GM19043 (cell line): ENCODE measurements around the gene SHLD2.
"Not testable (repeated sequence)": the region's sequence is repeated elsewhere in the genome, so short reads cannot be mapped to it uniquely, and the experiment has no call there.

Experiments
- ATAC-seq: cut with Tn5 transposase; IDR thresholded peaks from one replicate; pipeline ENCODE4 v1.9.1; 2021; ENCODE audit warnings: low read depth; ENCODE audit not compliant: unreplicated experiment

Gene SHLD2, protein sequence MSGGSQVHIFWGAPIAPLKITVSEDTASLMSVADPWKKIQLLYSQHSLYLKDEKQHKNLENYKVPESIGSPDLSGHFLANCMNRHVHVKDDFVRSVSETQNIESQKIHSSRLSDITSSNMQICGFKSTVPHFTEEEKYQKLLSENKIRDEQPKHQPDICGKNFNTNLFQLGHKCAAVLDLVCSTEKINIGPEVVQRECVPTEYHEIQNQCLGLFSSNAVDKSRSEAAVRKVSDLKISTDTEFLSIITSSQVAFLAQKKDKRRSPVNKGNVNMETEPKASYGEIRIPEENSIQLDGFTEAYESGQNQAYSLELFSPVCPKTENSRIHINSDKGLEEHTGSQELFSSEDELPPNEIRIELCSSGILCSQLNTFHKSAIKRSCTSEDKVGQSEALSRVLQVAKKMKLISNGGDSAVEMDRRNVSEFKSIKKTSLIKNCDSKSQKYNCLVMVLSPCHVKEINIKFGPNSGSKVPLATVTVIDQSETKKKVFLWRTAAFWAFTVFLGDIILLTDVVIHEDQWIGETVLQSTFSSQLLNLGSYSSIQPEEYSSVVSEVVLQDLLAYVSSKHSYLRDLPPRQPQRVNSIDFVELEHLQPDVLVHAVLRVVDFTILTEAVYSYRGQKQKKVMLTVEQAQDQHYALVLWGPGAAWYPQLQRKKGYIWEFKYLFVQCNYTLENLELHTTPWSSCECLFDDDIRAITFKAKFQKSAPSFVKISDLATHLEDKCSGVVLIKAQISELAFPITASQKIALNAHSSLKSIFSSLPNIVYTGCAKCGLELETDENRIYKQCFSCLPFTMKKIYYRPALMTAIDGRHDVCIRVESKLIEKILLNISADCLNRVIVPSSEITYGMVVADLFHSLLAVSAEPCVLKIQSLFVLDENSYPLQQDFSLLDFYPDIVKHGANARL

GRCh38 chr10:87094373-87095235 lies at the start of gene SHLD2, which contains the start of gene GLUD1:
Gene SHLD2 (plus strand): TSS chr10:87095206. CDS start chr10:87151355, 56,149 bp downstream.
Gene GLUD1 (minus strand): TSS chr10:87094843. CDS start chr10:87094769, 74 bp downstream.
- ATAC-seq: peak; percentile 57

DNA sequence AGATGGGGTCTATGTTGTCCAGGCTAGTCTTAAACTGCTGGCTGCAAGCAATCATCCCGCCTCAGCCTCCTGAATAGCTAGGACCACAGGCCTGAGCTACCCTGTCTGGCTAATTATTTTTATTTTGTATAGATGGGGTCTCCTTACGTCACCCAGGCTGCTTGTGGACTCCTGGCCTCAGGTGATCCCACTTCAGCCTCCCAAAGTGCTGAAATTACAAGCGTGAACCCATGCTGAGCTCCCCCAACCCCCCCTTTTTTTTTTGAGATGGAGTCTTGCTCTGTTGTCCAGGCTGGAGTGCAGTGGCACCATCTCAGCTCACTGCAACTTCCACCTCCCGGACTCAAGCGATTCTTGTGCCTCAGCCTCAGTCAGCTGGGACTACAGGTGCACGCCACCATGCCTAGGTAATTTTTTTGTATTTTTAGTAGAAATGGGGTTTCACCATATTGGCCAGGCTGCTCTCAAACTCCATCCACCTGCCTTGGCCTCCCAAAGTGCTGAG lies 49.5 kb upstream of the SHLD2 start:
- ATAC-seq: no peak

DNA sequence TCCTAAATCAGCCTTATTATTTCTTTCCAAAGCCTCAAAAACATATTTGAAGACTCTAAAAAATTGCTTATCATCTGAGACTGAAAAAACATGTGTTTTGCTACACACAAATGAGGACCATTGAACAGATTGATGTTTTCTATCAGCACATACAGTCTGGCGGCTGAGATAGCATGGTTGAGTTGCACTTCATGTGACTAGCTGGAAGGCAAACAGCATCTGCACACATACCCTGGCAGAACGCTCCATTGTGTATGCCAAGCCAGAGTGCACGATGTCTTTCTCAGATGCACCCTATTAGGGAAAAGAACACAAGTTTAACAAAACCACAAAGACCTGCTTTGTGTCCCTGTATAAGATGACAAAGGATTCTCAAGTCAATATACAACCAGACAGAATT lies 41.9 kb upstream of the SHLD2 start:
- no peak for ATAC-seq

- ATAC-seq: no peak
These were observed 41.3 kb upstream of the SHLD2 start for GRCh38 chr10:87053577-87054181.

- no peak for ATAC-seq
These were observed 40.4 kb upstream of the SHLD2 start for GRCh38 chr10:87054373-87055295.

- no peak for ATAC-seq
These were observed 36.8 kb upstream of the SHLD2 start for GRCh38 chr10:87058171-87058570.

- no peak for ATAC-seq
These were observed 35.6 kb upstream of the SHLD2 start for GRCh38 chr10:87059401-87059800.

DNA sequence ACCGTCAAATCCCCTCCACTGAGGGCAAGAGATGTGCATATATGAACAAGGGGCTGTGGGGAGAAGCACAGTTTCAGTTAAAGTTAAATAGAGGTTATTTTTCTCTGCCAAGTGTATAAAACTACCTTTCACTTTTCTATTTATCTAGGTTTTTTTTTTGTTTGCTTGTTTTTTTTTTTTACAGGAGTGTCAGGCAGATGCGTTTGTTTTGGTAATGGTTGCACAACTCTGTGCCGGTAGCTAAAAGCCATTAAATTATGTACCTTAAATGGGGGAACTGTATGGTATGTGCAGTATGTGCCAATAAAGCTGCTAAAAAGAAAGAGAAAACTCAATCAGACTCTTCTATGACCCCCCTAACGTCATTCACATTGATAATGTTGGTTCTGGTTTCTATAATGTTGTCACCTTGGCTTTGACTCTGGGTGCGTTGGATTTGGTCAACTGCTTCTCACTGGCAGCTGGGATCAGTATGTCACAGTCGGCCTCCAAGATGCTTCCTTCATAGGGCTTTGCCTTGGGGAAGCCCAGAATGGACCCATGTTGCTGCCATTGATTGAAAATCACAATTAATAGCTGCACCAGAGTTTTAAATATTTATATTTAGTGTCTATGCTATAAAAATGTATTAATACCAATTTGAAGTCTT lies 34.6 kb upstream of the SHLD2 start:
- ATAC-seq: no peak

DNA sequence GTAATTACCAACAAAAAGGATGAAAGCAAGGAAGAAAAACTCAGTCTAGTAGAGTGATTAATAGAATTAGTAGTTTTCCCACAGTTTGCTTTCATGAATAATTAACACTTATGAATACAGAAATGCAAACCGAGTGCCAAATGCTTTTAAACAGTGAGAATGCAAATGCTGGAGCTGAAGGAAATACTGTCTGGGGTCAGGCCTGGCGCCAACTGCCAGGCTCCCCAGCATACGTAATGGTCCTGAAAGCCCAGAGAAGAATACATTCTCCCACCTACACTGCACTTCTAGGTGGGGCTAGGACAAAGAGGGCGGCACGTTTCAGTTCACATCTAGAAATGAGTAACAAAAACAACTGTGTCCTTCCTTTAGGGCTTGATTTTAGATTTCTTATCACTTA lies 30.4 kb upstream of the SHLD2 start:
- ATAC-seq: no peak

- ATAC-seq: no peak
These were observed 28.8 kb upstream of the SHLD2 start for GRCh38 chr10:87066178-87066577.

GRCh38 chr10:87066865-87067264 lies 28.1 kb upstream of the SHLD2 start:
- no peak for ATAC-seq

GRCh38 chr10:87068281-87068680 lies 26.7 kb upstream of the SHLD2 start:
- no peak for ATAC-seq

GRCh38 chr10:87072449-87072848 lies 22.6 kb upstream of the SHLD2 start:
- no peak for ATAC-seq

DNA sequence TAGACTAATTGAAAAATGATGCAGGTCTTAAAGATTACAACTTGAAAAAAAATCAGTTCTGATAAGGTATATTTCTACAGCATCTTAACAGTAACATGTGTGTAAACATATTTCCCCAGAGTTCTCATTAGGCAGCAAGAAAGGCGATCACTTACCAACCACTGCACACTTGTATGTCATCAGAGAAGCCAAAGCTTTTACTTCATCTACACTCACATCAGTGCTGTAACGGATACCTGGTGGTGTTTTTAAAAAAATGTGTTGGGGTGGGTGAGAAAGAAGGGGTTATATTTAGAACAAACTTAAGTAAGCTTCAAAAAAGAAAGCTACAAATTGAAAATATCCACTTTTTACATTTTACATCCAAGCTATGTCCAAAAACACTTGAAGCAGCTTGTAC lies 18.6 kb upstream of the SHLD2 start:
- ATAC-seq: not testable (repeated sequence)

DNA sequence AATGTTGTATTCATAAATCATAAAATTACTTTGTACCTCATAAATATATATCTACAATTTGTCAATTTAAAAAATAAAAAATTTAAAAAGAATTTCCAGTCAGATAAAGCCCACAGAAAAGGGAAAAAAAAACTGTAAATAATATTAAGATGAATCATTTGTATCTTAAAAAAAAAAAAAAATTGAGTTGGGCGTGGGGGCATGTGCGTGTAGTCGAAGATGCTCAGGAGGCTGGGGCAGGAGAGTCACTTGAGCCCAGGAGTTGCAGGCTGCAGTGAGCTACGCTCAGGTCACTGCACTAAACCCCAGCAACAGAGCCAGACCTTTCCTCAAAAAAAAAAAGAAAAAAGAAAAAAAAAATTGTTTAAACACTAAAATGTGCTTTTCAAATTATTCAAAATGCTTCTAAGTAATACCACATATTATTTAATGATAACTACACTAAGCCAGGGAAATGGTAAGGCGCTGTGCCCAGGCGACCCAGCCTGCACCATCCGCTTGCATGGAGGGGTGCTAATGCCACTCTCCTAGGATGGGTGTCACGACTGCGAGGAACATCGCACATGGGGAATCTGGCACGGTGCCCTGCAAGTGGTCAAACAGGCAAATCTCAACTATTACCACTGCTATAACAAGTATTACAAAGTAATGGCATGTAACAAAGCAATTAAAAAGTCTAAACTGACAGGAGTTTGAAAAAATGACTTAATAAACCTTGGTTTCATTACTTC lies 15.7 kb upstream of the SHLD2 start:
- no peak for ATAC-seq

DNA sequence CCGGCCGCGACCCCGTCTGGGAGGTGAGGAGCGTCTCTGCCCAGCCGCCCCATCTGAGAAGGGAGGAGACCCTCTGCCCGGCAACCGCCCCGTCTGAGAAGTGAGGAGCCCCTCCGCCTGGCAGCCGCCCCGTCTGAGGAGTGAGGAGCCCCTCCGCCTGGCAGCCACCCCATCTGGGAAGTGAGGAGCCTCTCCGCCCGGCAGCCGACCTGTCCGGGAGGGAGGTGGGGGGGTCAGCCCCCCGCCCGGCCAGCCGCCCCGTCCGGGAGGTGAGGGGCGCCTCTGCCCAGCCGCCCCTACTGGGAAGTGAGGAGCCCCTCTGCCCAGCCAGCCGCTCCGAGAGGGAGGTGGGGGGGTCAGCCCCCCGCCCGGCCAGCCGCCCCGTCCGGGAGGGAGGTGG lies 14.4 kb upstream of the SHLD2 start:
- not testable (repeated sequence) for ATAC-seq

DNA sequence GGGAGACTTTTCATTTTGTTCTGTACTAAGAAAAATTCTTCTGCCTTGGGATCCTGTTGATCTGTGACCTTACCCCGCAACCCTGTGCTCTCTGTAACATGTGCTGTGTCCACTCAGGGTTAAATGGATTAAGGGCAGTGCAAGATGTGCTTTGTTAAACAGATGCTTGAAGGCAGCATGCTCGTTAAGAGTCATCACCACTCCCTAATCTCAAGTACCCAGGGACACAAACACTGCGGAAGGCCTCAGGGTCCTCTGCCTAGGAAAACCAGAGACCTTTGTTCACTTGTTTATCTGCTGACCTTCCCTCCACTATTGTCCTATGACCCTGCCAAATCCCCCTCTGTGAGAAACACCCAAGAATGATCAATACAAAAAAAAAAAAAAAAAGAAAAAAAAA lies 13.4 kb upstream of the SHLD2 start:
- ATAC-seq: not testable (repeated sequence)

- ATAC-seq: not testable (repeated sequence)
These were observed 12.8 kb upstream of the SHLD2 start for GRCh38 chr10:87082219-87082618.
